H9 (cell line): Measurements from ENCODE around the gene INHBC. TPM values are rescaled to one million over a fixed set of nuclear protein-coding genes. Genes with fewer than 3 reads are reported as not detected.
A peak's percentile ranks its signal among the peaks of the same experiment; 100 is the strongest.

Experiments used
- DNase-seq: peaks from one replicate; pipeline ENCODE4 v3.0.0-alpha.2; 2017
- H2AFZ ChIP-seq: one replicate; pipeline ENCODE4 v1.6.1; 2013; ENCODE audit warnings: mild to moderate bottlenecking, low read length, control low read depth, moderate library complexity
- H2AK5ac ChIP-seq: 2 replicates; pipeline ENCODE4 v1.6.1; 2013; ENCODE audit warnings: low read length, control low read depth, mixed read lengths; ENCODE audit not compliant: insufficient read length
- H2BK120ac ChIP-seq: one replicate; pipeline ENCODE4 v1.6.1; 2013; ENCODE audit warnings: low read depth, mild to moderate bottlenecking, low read length, control low read depth, inconsistent platforms; ENCODE audit not compliant: poor library complexity, severe bottlenecking
- H2BK12ac ChIP-seq: 2 replicates; pipeline ENCODE4 v1.6.1; 2013; ENCODE audit warnings: low read length, control low read depth, mixed read lengths, low read depth; ENCODE audit not compliant: insufficient read length
- H2BK15ac ChIP-seq: 2 replicates; pipeline ENCODE4 v1.6.1; 2013; ENCODE audit warnings: low read depth, low read length, control low read depth
- H2BK20ac ChIP-seq: one replicate; pipeline ENCODE4 v1.6.1; 2013; ENCODE audit warnings: low read depth, mild to moderate bottlenecking, low read length, control low read depth, inconsistent platforms; ENCODE audit not compliant: poor library complexity, severe bottlenecking
- H2BK5ac ChIP-seq: 2 replicates; pipeline ENCODE4 v1.6.1; 2013; ENCODE audit warnings: low read length, control low read depth, mixed read lengths; ENCODE audit not compliant: insufficient read length
- H3K14ac ChIP-seq: 2 replicates; pipeline ENCODE4 v1.6.1; 2013; ENCODE audit warnings: low read length, control low read depth; ENCODE audit not compliant: insufficient read depth
- H3K18ac ChIP-seq: 2 replicates; pipeline ENCODE4 v1.6.1; 2013; ENCODE audit warnings: low read depth, mild to moderate bottlenecking, mixed read lengths, low read length, control low read depth; ENCODE audit not compliant: insufficient read length
- H3K23ac ChIP-seq: 2 replicates; pipeline ENCODE4 v1.6.1; 2013; ENCODE audit warnings: low read length, control low read depth, mixed read lengths, low read depth; ENCODE audit not compliant: insufficient read length
- H3K23me2 ChIP-seq: 2 replicates; pipeline ENCODE4 v1.6.1; 2013; ENCODE audit warnings: low read depth, mild to moderate bottlenecking, mixed read lengths, low read length, control low read depth; ENCODE audit not compliant: insufficient read length, poor library complexity, severe bottlenecking
- H3K27ac ChIP-seq: 2 replicates; pipeline ENCODE4 v1.5.1; 2013; ENCODE audit warnings: low read length, control low read depth, mixed read lengths, low read depth; ENCODE audit not compliant: insufficient read length
- H3K27me3 ChIP-seq: 2 replicates; pipeline ENCODE4 v1.6.1; 2013; ENCODE audit warnings: low read length, control low read depth, inconsistent platforms; ENCODE audit not compliant: insufficient read depth
- H3K4ac ChIP-seq: 2 replicates; pipeline ENCODE4 v1.6.1; 2013; ENCODE audit warnings: low read depth, mild to moderate bottlenecking, control low read depth, inconsistent platforms, low read length, moderate library complexity
- H3K4me1 ChIP-seq: 2 replicates; pipeline ENCODE4 v1.6.1; 2013; ENCODE audit warnings: low read length, control low read depth, inconsistent platforms; ENCODE audit not compliant: insufficient read depth
- H3K4me2 ChIP-seq: 2 replicates; pipeline ENCODE4 v1.6.1; 2013; ENCODE audit warnings: low read length, control low read depth, mixed read lengths; ENCODE audit not compliant: insufficient read length, insufficient read depth
- H3K56ac ChIP-seq: 2 replicates; pipeline ENCODE4 v1.6.1; 2013; ENCODE audit warnings: low read depth, mild to moderate bottlenecking, mixed read lengths, low read length, control low read depth; ENCODE audit not compliant: insufficient read length
- H3K79me1 ChIP-seq: 2 replicates; pipeline ENCODE4 v1.6.1; 2013; ENCODE audit warnings: low read depth, mild to moderate bottlenecking, moderate library complexity, low read length, control low read depth, inconsistent platforms; ENCODE audit not compliant: insufficient read depth, poor library complexity, severe bottlenecking
- H3K79me2 ChIP-seq: 2 replicates; pipeline ENCODE4 v1.6.1; 2013; ENCODE audit warnings: low read length, control low read depth, inconsistent platforms; ENCODE audit not compliant: insufficient read depth
- H3K9ac ChIP-seq: 2 replicates; pipeline ENCODE4 v1.6.1; 2013; ENCODE audit warnings: low read length, control low read depth, mixed read lengths; ENCODE audit not compliant: insufficient read length; ENCODE audit errors: extremely low read depth
- H3K9me3 ChIP-seq: one replicate; pipeline ENCODE4 v1.6.1; 2013; ENCODE audit warnings: low read depth, low read length, inconsistent platforms; ENCODE audit not compliant: control insufficient read depth
- H3T11ph ChIP-seq: one replicate; pipeline ENCODE4 v1.6.1; 2013; ENCODE audit warnings: mild to moderate bottlenecking, low read length, control low read depth, inconsistent platforms
- H4K20me1 ChIP-seq: one replicate; pipeline ENCODE4 v1.6.1; 2013; ENCODE audit not compliant: control insufficient read depth, insufficient read length, insufficient read depth
- H4K5ac ChIP-seq: 2 replicates; pipeline ENCODE4 v1.6.1; 2013; ENCODE audit warnings: low read depth, mild to moderate bottlenecking, mixed read lengths, low read length, control low read depth; ENCODE audit not compliant: insufficient read length
- H4K8ac ChIP-seq: replicated peaks from 2 replicates; pipeline ENCODE4 v1.6.1; 2013; ENCODE audit warnings: low read length, control low read depth, mixed read lengths, low read depth; ENCODE audit not compliant: insufficient read length
- H4K91ac ChIP-seq: 2 replicates; pipeline ENCODE4 v1.6.1; 2013; ENCODE audit warnings: low read depth, mild to moderate bottlenecking, moderate library complexity, mixed read lengths, low read length, control low read depth; ENCODE audit not compliant: insufficient read length
- H3K27ac Mint-ChIP-seq, 3 experiments: 2 replicates in 2 of 3; 3 replicates in 1 of 3; pipeline ENCODE4 v1.8.0; 2020 to 2021; ENCODE audit warnings: mixed read lengths in 3 of 3, mild to moderate bottlenecking in 1 of 3, moderate library complexity in 1 of 3
- H3K27me3 Mint-ChIP-seq: 2 replicates; pipeline ENCODE4 v1.8.0; 2021; ENCODE audit warnings: low read depth, mild to moderate bottlenecking, moderate library complexity, mixed read lengths
- H3K36me3 Mint-ChIP-seq, 3 experiments: 2 replicates in 2 of 3; 3 replicates in 1 of 3; pipeline ENCODE4 v1.8.0; 2020 to 2021; ENCODE audit warnings: low read depth in 3 of 3, mixed read lengths in 3 of 3; ENCODE audit not compliant: insufficient read depth in 1 of 3
- H3K4me1 Mint-ChIP-seq, 2 experiments: 2 replicates each; pipeline ENCODE4 v1.8.0; 2020; ENCODE audit warnings: mixed read lengths in 2 of 2
- H3K4me3 Mint-ChIP-seq, 2 experiments: 2 replicates in 1 of 2; 3 replicates in 1 of 2; pipeline ENCODE4 v1.8.0; 2020 to 2021; ENCODE audit warnings: mild to moderate bottlenecking in 2 of 2, mixed read lengths in 2 of 2, moderate library complexity in 1 of 2
- H3K9me3 Mint-ChIP-seq, 2 experiments: 2 replicates in 1 of 2; 3 replicates in 1 of 2; pipeline ENCODE4 v1.8.0; 2020; ENCODE audit warnings: mild to moderate bottlenecking in 2 of 2, mixed read lengths in 2 of 2, moderate library complexity in 1 of 2
- WGBS: extraction: QIAGEN DNeasy Blood & Tissue Kit; methylation state at CpG from one replicate; pipeline ENCODE4 v1.1.7; 2013; ENCODE audit warnings: missing lambda C conversion rate, low lambda C conversion rate, mixed read lengths; ENCODE audit not compliant: insufficient read length; ENCODE audit errors: extremely low coverage; 5-methylcytosine and 5-hydroxymethylcytosine counted together
- total RNA-seq: library from RNA; stranded (reverse); gene quantifications from 2 replicates; pipeline ENCODE4 v1.2.1, GENCODE V29; 2021
- TF ChIP-seq, protein P1 (sequence below): fragments of 200-600 bp; sonication (generic); conservative IDR thresholded peaks from 3 replicates; pipeline ENCODE4 v1.8.0; 2021; ENCODE audit warnings: antibody characterized with exemption, mild to moderate bottlenecking

The INHBC gene
- total RNA-seq, 1 experiment from 2014 or later, result not detected

DNA sequence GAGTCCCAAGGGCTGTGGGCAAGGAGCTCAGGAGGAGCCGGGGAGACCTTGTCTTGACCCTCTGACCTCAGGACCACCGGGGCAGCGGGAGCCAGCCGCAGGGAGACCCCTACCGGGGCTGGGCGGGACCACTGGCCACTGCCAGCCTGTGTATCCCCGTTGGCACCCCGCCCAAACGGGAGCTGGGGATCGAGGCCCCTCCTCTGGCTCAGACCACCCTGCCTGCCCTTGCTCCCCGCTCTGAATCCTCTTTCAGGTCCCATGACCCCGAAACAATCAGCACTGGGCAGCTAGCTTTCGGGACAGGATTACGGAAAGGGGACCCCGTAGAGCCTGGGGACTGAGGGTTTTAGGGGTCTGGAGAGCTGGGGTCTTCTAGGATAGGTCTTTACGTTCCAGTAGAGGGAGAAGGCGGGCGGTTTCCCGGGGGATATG, 26.3 kb downstream of the INHBC start:
- no CpG with 5 or more reads among the region's 19 CpGs for WGBS
- H3K14ac ChIP-seq, result peak overlapping the region; percentile 76; the same call in 1 of the 2 replicates

More for the DNA sequence above, 26.3 kb downstream of the INHBC start:
- H3K27me3 Mint-ChIP-seq, result peaks cover 29% of the 10 kb centered on the region
- Histone ChIP-seq H3K9me3 (no peaks in the 10 kb centered on the region), H2AK5ac (no peak overlapping the region), H3K56ac (no peak overlapping the region), H4K5ac (no peak overlapping the region), H3K4ac (no peak overlapping the region), H3K4me1 (no peaks in the 10 kb centered on the region), H3K27me3 (no peaks in the 10 kb centered on the region), H3K9ac (peak overlapping the region; percentile 42), H3K4me2 (peak overlapping the region; percentile 63), H3T11ph (no peak overlapping the region), H2BK15ac (no peak overlapping the region), H3K27ac (peak overlapping the region; percentile 13), H4K8ac (no peak overlapping the region), H2BK120ac (no peak overlapping the region), H4K20me1 (no peaks in the 10 kb centered on the region), H3K23ac (no peak overlapping the region), H2BK20ac (no peak overlapping the region), H4K91ac (no peak overlapping the region), H3K18ac (peak overlapping the region; percentile 82), H2BK5ac (no peak overlapping the region), H3K79me1 (no peaks in the 10 kb centered on the region), H2BK12ac (no peak overlapping the region), H2AFZ (no peak overlapping the region), H3K23me2 (peaks cover 26% of the 10 kb centered on the region), H3K79me2 (no peaks in the 10 kb centered on the region)
- peak overlapping the region; percentile 91 to 99 for H3K4me3 Mint-ChIP-seq
- peak overlapping the region; percentile 97 to 100 (median 100); a peak in 6 of 7 replicates for H3K27ac Mint-ChIP-seq
- DNase-seq, result peak; percentile 88
- H3K4me1 Mint-ChIP-seq, result peaks cover 33 to 37% of the 10 kb centered on the region in 2 experiments
- no peaks in the 10 kb centered on the region for H3K9me3 Mint-ChIP-seq
- TF ChIP-seq, protein P1, sequence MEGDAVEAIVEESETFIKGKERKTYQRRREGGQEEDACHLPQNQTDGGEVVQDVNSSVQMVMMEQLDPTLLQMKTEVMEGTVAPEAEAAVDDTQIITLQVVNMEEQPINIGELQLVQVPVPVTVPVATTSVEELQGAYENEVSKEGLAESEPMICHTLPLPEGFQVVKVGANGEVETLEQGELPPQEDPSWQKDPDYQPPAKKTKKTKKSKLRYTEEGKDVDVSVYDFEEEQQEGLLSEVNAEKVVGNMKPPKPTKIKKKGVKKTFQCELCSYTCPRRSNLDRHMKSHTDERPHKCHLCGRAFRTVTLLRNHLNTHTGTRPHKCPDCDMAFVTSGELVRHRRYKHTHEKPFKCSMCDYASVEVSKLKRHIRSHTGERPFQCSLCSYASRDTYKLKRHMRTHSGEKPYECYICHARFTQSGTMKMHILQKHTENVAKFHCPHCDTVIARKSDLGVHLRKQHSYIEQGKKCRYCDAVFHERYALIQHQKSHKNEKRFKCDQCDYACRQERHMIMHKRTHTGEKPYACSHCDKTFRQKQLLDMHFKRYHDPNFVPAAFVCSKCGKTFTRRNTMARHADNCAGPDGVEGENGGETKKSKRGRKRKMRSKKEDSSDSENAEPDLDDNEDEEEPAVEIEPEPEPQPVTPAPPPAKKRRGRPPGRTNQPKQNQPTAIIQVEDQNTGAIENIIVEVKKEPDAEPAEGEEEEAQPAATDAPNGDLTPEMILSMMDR, result peak; percentile 34
- peaks cover 0 to 18% (median 12%) of the 10 kb centered on the region in 3 experiments; a peak in 6 of 7 replicates for H3K36me3 Mint-ChIP-seq
